Astrocyte (in vitro differentiated cells and primary cell): ENCODE measurements around the gene MAP1LC3A.

Source experiments
- CTCF ChIP-seq: IDR thresholded peaks from 2 replicates; pipeline ENCODE4 v1.5.1; 2011; ENCODE audit warnings: low read depth, mild to moderate bottlenecking, inconsistent platforms, low read length, moderate library complexity; ENCODE audit not compliant: insufficient read depth
- EZH2 ChIP-seq: IDR thresholded peaks from 2 replicates; pipeline ENCODE4 v1.6.1; 2012; ENCODE audit warnings: mild to moderate bottlenecking, low read length, inconsistent platforms; ENCODE audit not compliant: insufficient read depth

- TF ChIP-seq CTCF (no peak), EZH2 (no peak)
Observed at GRCh38 chr20:34607066-34607465, 48.5 kb downstream of the MAP1LC3A start.
